Skeletal muscle tissue (tissue), 4 donors: ENCODE measurements around the gene LAMA1. TPM values are rescaled to one million over a fixed set of nuclear protein-coding genes. Genes with fewer than 3 reads are reported as not detected.

Source experiments
- H3K27ac ChIP-seq: one replicate; pipeline ENCODE4 v1.7.0; 2013; ENCODE audit warnings: mild to moderate bottlenecking, low read depth, low read length, inconsistent platforms
- H3K27me3 ChIP-seq, 3 donors: one replicate each; pipeline ENCODE4 v1.7.0; 2013; ENCODE audit warnings: low read length in 3 of 3; ENCODE audit not compliant: control insufficient read depth in 3 of 3, insufficient read depth in 3 of 3
- H3K36me3 ChIP-seq, 3 donors: one replicate each; pipeline ENCODE4 v1.7.0; 2013; ENCODE audit warnings: low read length in 3 of 3; ENCODE audit not compliant: control insufficient read depth in 3 of 3, insufficient read depth in 3 of 3
- H3K4me1 ChIP-seq, 3 donors: one replicate each; pipeline ENCODE4 v1.7.0; 2013; ENCODE audit warnings: low read length in 3 of 3, mild to moderate bottlenecking in 3 of 3; ENCODE audit not compliant: control insufficient read depth in 3 of 3, insufficient read depth in 3 of 3
- H3K4me3 ChIP-seq, 3 donors: one replicate each; pipeline ENCODE4 v1.7.0; 2013; ENCODE audit warnings: low read length in 3 of 3
- H3K9ac ChIP-seq, 3 donors: one replicate each; pipeline ENCODE4 v1.7.0; 2013; ENCODE audit warnings: low read length in 3 of 3, mild to moderate bottlenecking in 3 of 3, moderate library complexity in 2 of 3, low read depth in 1 of 3
- H3K9me3 ChIP-seq, 3 donors: one replicate each; pipeline ENCODE4 v1.7.0; 2013; ENCODE audit warnings: low read length in 3 of 3; ENCODE audit not compliant: control insufficient read depth in 3 of 3
- total RNA-seq: library from RNA; depleted of rRNA; stranded (reverse); fragments of >200 nt; gene quantifications from one replicate; pipeline ENCODE4 v1.2.3, GENCODE V29; 2014
- donor health status: Osteomylitis.

Gene LAMA1
- total RNA-seq, 1 donor from 2014 or later: 4.2 TPM

- no peaks in the 10 kb centered on the region for H3K4me1 ChIP-seq
Measured at GRCh38 chr18:6928359-6928758, 189.2 kb downstream of the LAMA1 start.

GRCh38 chr18:6927153-6927552 is 190.4 kb downstream of the LAMA1 start:
- no peaks in the 10 kb centered on the region for H3K27me3 ChIP-seq
- H3K9me3 ChIP-seq: no peaks in the 10 kb centered on the region
- H3K4me3 ChIP-seq: no peak overlapping the region
- no peaks in the 10 kb centered on the region for H3K4me1 ChIP-seq
- H3K9ac ChIP-seq: no peak overlapping the region
- no peaks in the 10 kb centered on the region for H3K36me3 ChIP-seq
- no peak overlapping the region for H3K27ac ChIP-seq

More at GRCh38 chr18:6928359-6928758, 189.2 kb downstream of the LAMA1 start:
- Histone ChIP-seq H3K27ac (no peak overlapping the region), H3K27me3 (no peaks in the 10 kb centered on the region), H3K9ac (no peak overlapping the region), H3K36me3 (no peaks in the 10 kb centered on the region), H3K4me3 (no peak overlapping the region), H3K9me3 (no peaks in the 10 kb centered on the region)

GRCh38 chr18:6923220-6923619 is 194.4 kb downstream of the LAMA1 start:
- Histone ChIP-seq H3K9ac (no peak overlapping the region), H3K4me1 (no peaks in the 10 kb centered on the region), H3K9me3 (no peaks in the 10 kb centered on the region), H3K27me3 (peaks cover 0 to 3% (median 0%) of the 10 kb centered on the region in 3 donors), H3K4me3 (no peak overlapping the region), H3K36me3 (no peaks in the 10 kb centered on the region), H3K27ac (no peak overlapping the region)

- Histone ChIP-seq H3K4me3 (no peak overlapping the region), H3K36me3 (no peaks in the 10 kb centered on the region), H3K27me3 (peaks cover 0 to 3% (median 0%) of the 10 kb centered on the region in 3 donors), H3K27ac (no peak overlapping the region), H3K9ac (no peak overlapping the region), H3K4me1 (no peaks in the 10 kb centered on the region), H3K9me3 (no peaks in the 10 kb centered on the region)
Measured at GRCh38 chr18:6921571-6921970, 196.0 kb downstream of the LAMA1 start.

- Histone ChIP-seq H3K9ac (no peak overlapping the region), H3K27me3 (peaks cover 0 to 3% (median 0%) of the 10 kb centered on the region in 3 donors), H3K4me1 (no peaks in the 10 kb centered on the region), H3K4me3 (no peak overlapping the region), H3K27ac (no peak overlapping the region), H3K36me3 (no peaks in the 10 kb centered on the region), H3K9me3 (no peaks in the 10 kb centered on the region)
Measured at GRCh38 chr18:6920099-6920955, 197.3 kb downstream of the LAMA1 start.

- Histone ChIP-seq H3K4me1 (no peaks in the 10 kb centered on the region), H3K27me3 (peaks cover 0 to 3% (median 0%) of the 10 kb centered on the region in 3 donors), H3K27ac (no peak overlapping the region), H3K9me3 (no peaks in the 10 kb centered on the region), H3K36me3 (peaks cover 0 to 7% (median 6%) of the 10 kb centered on the region in 3 donors), H3K9ac (no peak overlapping the region), H3K4me3 (no peak overlapping the region)
Measured at GRCh38 chr18:6917072-6917471, 200.5 kb downstream of the LAMA1 start.

- no peaks in the 10 kb centered on the region for H3K27me3 ChIP-seq
- H3K36me3 ChIP-seq: peaks cover 0 to 21% (median 12%) of the 10 kb centered on the region in 3 donors
- no peak overlapping the region for H3K4me3 ChIP-seq
- H3K4me1 ChIP-seq: no peaks in the 10 kb centered on the region
- no peak overlapping the region for H3K9ac ChIP-seq
- H3K27ac ChIP-seq: no peak overlapping the region
- H3K9me3 ChIP-seq: no peaks in the 10 kb centered on the region
Measured at GRCh38 chr18:6901286-6901926, 216.2 kb downstream of the LAMA1 start.

GRCh38 chr18:6891788-6892187 is 225.8 kb downstream of the LAMA1 start:
- Histone ChIP-seq H3K4me3 (no peak overlapping the region), H3K4me1 (no peaks in the 10 kb centered on the region), H3K36me3 (peaks cover 2 to 46% (median 37%) of the 10 kb centered on the region in 3 donors), H3K9ac (no peak overlapping the region), H3K9me3 (no peaks in the 10 kb centered on the region), H3K27ac (no peak overlapping the region), H3K27me3 (no peaks in the 10 kb centered on the region)
